Endothelial cell of umbilical vein (primary cell): ENCODE data around the gene KIRREL1. TPM values are rescaled to one million over a fixed set of nuclear protein-coding genes. Genes with fewer than 3 reads are reported as not detected.

ENCODE experiments used
- BruUV-seq: library from RNA; stranded (reverse); fragments of 400-500 nt; replicated peaks from 2 replicates; lab custom pipeline; 2021; lab: Mats Ljungman, UMichigan
- CTCF ChIA-PET: fragments of 300-600, 350-600 bp; sonication (Branson Sonifier 250); formaldehyde crosslinking; loops from one replicate; lab custom pipeline; 2021; ENCODE audit warnings: antibody characterized with exemption, inconsistent platforms; lab: Charles Lee
- POLR2A ChIA-PET: fragments of 300-600, 350-600 bp; sonication (Branson Sonifier 250); formaldehyde crosslinking; loops from one replicate; lab custom pipeline; 2021; ENCODE audit warnings: antibody characterized with exemption, inconsistent platforms; lab: Charles Lee
- DNase-seq: peaks from one replicate; pipeline ENCODE4 v3.0.0-alpha.2; 2011; ENCODE audit warnings: low read depth, low spot score
- FAIRE-seq: peaks from 2 replicates; lab custom pipeline; 2011; peaks lifted over from hg19 to GRCh38; lab: Jason Lieb, UNC
- H2AFZ ChIP-seq: 2 replicates; pipeline ENCODE4 v1.6.0; 2012; ENCODE audit warnings: low read depth, low read length, control low read depth, inconsistent platforms
- H3K27ac ChIP-seq: 2 replicates; pipeline ENCODE4 v1.5.1; 2011; ENCODE audit warnings: low read depth, mild to moderate bottlenecking, control low read depth, low read length, moderate library complexity; ENCODE audit not compliant: insufficient read depth
- H3K27me3 ChIP-seq, 2 experiments: 2 replicates each; pipeline versions ENCODE4 v1.6.0 to v1.6.1; 2011; ENCODE audit warnings: low read length in 2 of 2, mixed read lengths in 1 of 2; ENCODE audit not compliant: control insufficient read depth in 2 of 2, insufficient read depth in 2 of 2
- H3K36me3 ChIP-seq, 2 experiments: 2 replicates in 1 of 2; 3 replicates in 1 of 2; pipeline ENCODE4 v1.5.1; 2011; ENCODE audit warnings: low read length in 2 of 2, mild to moderate bottlenecking in 1 of 2, moderate library complexity in 1 of 2; ENCODE audit not compliant: control insufficient read depth in 2 of 2, insufficient read depth in 2 of 2; ENCODE audit errors: extremely low read depth in 1 of 2
- H3K4me1 ChIP-seq: 3 replicates; pipeline ENCODE4 v1.5.1; 2011; ENCODE audit warnings: mild to moderate bottlenecking, low read length; ENCODE audit not compliant: control insufficient read depth, insufficient read depth; ENCODE audit errors: extremely low read depth
- H3K4me2 ChIP-seq: 2 replicates; pipeline ENCODE4 v1.6.1; 2011; ENCODE audit warnings: low read length, control low read depth, mixed read lengths; ENCODE audit not compliant: insufficient read depth
- H3K4me3 ChIP-seq, 3 experiments: fragments of 200-600 bp in 1 of 3; sonication (generic), shearing (Covaris generic) in 1 of 3; replicated peaks in 1 of 3; 2 replicates each; pipeline ENCODE4 v1.5.1; 2011 to 2016; ENCODE audit warnings: control low read depth in 3 of 3, low read length in 3 of 3, mild to moderate bottlenecking in 2 of 3, inconsistent platforms in 1 of 3, low read depth in 1 of 3, moderate library complexity in 1 of 3; ENCODE audit not compliant: insufficient read depth in 1 of 3
- H3K79me2 ChIP-seq: 2 replicates; pipeline ENCODE4 v1.6.0; 2012; ENCODE audit warnings: low read length, inconsistent platforms; ENCODE audit not compliant: control insufficient read depth, insufficient read depth
- H3K9ac ChIP-seq: replicated peaks from 2 replicates; pipeline ENCODE3; 2011; ENCODE audit warnings: low read length, control low read depth; ENCODE audit not compliant: insufficient read depth; ENCODE audit errors: extremely low read depth
- H3K9me1 ChIP-seq: replicated peaks from 3 replicates; pipeline ENCODE4 v1.6.0; 2011; ENCODE audit warnings: mild to moderate bottlenecking, low read length; ENCODE audit not compliant: control insufficient read depth, insufficient read depth; ENCODE audit errors: extremely low read depth
- H3K9me3 ChIP-seq: replicated peaks from 2 replicates; pipeline ENCODE4 v1.5.1; 2012; ENCODE audit warnings: low read length, inconsistent platforms; ENCODE audit not compliant: control insufficient read depth, insufficient read depth
- H4K20me1 ChIP-seq: replicated peaks from 2 replicates; pipeline ENCODE3; 2011; ENCODE audit warnings: mild to moderate bottlenecking, low read length; ENCODE audit not compliant: control insufficient read depth, insufficient read depth; ENCODE audit errors: extremely low read depth
- EZH2 ChIP-seq: IDR thresholded peaks from 2 replicates; pipeline ENCODE4 v1.6.1; 2012; ENCODE audit warnings: borderline replicate concordance, low read depth, mild to moderate bottlenecking, moderate library complexity, low read length, inconsistent platforms; ENCODE audit not compliant: severe bottlenecking
- FOS ChIP-seq: IDR thresholded peaks from 2 replicates; pipeline ENCODE4 v1.6.1; 2011; ENCODE audit warnings: mild to moderate bottlenecking, low read length, moderate library complexity, borderline replicate concordance; ENCODE audit not compliant: insufficient read depth
- GATA2 ChIP-seq: IDR thresholded peaks from 2 replicates; pipeline ENCODE4 v1.7.0; 2011; ENCODE audit warnings: low read depth, mild to moderate bottlenecking, moderate library complexity, mixed read lengths, low read length; ENCODE audit not compliant: insufficient read length, insufficient read depth
- JUN ChIP-seq: IDR thresholded peaks from 2 replicates; pipeline ENCODE4 v1.6.1; 2011; ENCODE audit warnings: borderline replicate concordance, low read depth; ENCODE audit not compliant: insufficient read length, insufficient read depth
- MAX ChIP-seq: IDR thresholded peaks from 2 replicates; pipeline ENCODE4 v1.6.1; 2011; ENCODE audit not compliant: insufficient read depth, insufficient read length
- MYC ChIP-seq: IDR thresholded peaks from one replicate; pipeline ENCODE4 v1.6.1; 2011; ENCODE audit warnings: mild to moderate bottlenecking, low read depth, low read length
- POLR2A ChIP-seq: IDR thresholded peaks from 2 replicates; pipeline ENCODE4 v1.6.1; 2012; ENCODE audit warnings: low read depth, mild to moderate bottlenecking, control low read depth, low read length
- dilution Hi-C: fragments of 300-500 bp; cut with MboI; formaldehyde crosslinking; loops from one replicate; pipeline ENCODE4 v1.15.0; 2019; ENCODE audit warnings: low sequenced_read_pairs; ENCODE audit not compliant: extremely low pct_ligation_motif_present
- intact Hi-C: fragments of 100-400 bp; cut with micrococcal nuclease; formaldehyde crosslinking; loops from one replicate; pipeline ENCODE4 v1.10.0; 2022
- polyA plus RNA-seq, 4 experiments: library from polyadenylated mRNA; depleted of rRNA in 3 of 4; stranded (reverse) in 3 of 4; unstranded in 1 of 4; fragments of >200 nt; gene quantifications; 2 replicates each; pipeline versions ENCODE4 v1.2.1 to v1.2.3, GENCODE V29; 2011 to 2012; ENCODE audit warnings: missing spikeins in 1 of 4
- total RNA-seq: library from RNA; stranded (reverse); gene quantifications from 2 replicates; pipeline ENCODE4 v1.2.3, GENCODE V29; 2021
- TF ChIP-seq, protein P1 (sequence below), 2 donors: IDR thresholded peaks; 1 replicate in 1 of 2; 2 replicates in 1 of 2; pipeline ENCODE4 v1.5.1; 2011; ENCODE audit warnings: low read length in 2 of 2, mild to moderate bottlenecking in 2 of 2, moderate library complexity in 2 of 2, control low read depth in 1 of 2, inconsistent platforms in 1 of 2, low read depth in 1 of 2; ENCODE audit not compliant: insufficient read depth in 1 of 2; ENCODE audit errors: extremely low read depth in 1 of 2

The KIRREL1 gene
- total and polyA plus RNA-seq, 2 donors (not counting 3 experiments of a cell fraction or from before 2014, with no cell fraction given) = 35.6 to 57.6 TPM

DNA sequence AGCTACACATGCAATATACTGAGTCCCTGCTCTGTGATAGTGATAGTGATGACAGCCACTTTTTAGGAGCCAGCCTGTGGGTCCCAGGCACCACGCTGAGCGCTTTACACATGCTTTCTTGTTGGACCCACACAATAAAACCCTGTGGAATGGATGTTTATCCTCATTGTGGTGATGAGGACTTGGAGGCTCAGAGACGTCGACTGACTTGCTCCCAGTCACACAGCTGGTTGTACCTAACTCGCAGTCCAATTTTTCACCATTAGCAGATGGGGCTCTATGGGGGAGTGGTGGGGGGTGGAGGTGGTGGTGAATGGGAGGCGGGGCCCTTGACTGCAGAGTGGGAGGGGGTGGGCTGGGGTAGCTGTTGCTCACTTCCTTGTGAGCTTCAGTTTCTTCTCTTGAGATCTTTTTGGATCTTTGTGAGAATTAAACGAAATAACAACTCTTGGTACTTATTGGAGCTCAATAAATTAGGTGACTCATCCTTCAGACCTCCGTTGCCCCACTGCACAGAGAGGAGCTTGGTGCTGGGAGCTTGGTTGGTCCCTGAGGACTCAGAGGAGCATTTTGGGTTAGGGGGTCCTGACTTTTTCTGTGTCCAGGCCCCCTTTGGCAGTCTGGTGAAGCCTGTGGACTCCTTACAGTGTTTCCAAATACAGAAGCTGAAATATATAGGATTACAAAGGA is 125.4 kb downstream of the KIRREL1 start:
- no peak overlapping the region for H3K27ac ChIP-seq
- no peak for DNase-seq
- no peaks in the 10 kb centered on the region for H3K79me2 ChIP-seq
- ChIA-PET POLR2A (no interaction called here), CTCF (interaction anchor here (0.7 to 15.2 kb wide), 11 partner anchors 13 to 540 kb away, joined by 3 to 460 read pairs (median 44); partner anchors contain the start of gene KIRREL1)
- H3K4me2 ChIP-seq = no peak overlapping the region
- H3K4me3 ChIP-seq = no peak overlapping the region
- H3K9me1 ChIP-seq = no peaks in the 10 kb centered on the region
- dilution Hi-C loops = no loop called here
- no TSS peak for BruUV-seq
- H3K4me1 ChIP-seq = no peaks in the 10 kb centered on the region
- H3K36me3 ChIP-seq = no peaks in the 10 kb centered on the region
- no peaks in the 10 kb centered on the region for H4K20me1 ChIP-seq
- FAIRE-seq = no peak
- H3K9me3 ChIP-seq = no peaks in the 10 kb centered on the region
- H3K27me3 ChIP-seq = peaks cover 34% of the 10 kb centered on the region in 2 experiments
- intact Hi-C loops = loop anchor here (1.0 kb wide), 2 partner anchors 127 to 150 kb away; no protein-coding TSS in a partner anchor
- TF ChIP-seq, protein P1, sequence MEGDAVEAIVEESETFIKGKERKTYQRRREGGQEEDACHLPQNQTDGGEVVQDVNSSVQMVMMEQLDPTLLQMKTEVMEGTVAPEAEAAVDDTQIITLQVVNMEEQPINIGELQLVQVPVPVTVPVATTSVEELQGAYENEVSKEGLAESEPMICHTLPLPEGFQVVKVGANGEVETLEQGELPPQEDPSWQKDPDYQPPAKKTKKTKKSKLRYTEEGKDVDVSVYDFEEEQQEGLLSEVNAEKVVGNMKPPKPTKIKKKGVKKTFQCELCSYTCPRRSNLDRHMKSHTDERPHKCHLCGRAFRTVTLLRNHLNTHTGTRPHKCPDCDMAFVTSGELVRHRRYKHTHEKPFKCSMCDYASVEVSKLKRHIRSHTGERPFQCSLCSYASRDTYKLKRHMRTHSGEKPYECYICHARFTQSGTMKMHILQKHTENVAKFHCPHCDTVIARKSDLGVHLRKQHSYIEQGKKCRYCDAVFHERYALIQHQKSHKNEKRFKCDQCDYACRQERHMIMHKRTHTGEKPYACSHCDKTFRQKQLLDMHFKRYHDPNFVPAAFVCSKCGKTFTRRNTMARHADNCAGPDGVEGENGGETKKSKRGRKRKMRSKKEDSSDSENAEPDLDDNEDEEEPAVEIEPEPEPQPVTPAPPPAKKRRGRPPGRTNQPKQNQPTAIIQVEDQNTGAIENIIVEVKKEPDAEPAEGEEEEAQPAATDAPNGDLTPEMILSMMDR (IDR thresholded peaks at IDR 0.05; ENCODE audit: extremely low read depth in 1 of 2, insufficient read depth in 1 of 2, low read depth in 1 of 2, low read length in 2 of 2) = no peak
- TF ChIP-seq MAX = no peak
- H2AFZ ChIP-seq = no peak overlapping the region
- no peak overlapping the region for H3K9ac ChIP-seq

DNA sequence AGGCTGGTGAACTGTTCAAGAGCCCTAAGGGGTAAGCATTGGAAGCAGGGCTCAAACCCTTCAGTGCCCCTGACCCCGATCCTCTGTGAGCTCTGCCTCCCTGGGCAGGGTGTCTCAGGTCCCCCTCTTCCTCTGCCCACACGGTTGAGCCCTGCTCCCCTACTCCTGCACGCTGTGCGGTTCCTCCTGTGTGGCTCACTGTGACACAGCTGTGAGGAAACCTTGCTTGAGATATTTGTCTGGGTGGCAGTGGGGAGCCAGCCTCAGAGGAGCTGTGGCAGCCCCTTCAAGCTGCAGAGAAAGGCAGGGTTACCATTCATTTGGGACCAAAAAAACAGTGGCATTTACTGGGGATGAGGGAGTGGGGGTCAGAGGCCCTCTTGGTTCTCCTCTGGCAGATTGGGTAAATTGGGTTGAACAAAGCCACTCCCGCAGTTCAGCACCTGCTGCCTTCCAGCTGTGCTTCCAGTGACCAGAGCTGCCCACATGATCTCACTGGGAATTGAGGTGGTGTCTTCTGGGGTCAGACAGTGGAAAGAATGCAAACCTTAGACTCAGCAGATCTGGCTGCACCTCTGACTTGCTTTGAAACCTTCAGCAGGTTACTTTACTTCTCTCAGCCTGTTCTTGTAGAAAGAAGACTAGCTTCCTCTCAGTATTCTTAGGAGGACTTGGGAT is 126.7 kb downstream of the KIRREL1 start:
- dilution Hi-C loops (no loop called here), intact Hi-C loops (no loop called here)
- FAIRE-seq = no peak
- Histone ChIP-seq H3K9me3 (no peaks in the 10 kb centered on the region), H3K27ac (no peak overlapping the region), H3K4me2 (no peak overlapping the region), H4K20me1 (no peaks in the 10 kb centered on the region), H3K4me3 (no peak overlapping the region), H3K9ac (no peak overlapping the region), H3K36me3 (no peaks in the 10 kb centered on the region), H2AFZ (no peak overlapping the region), H3K27me3 (peaks cover 34% of the 10 kb centered on the region in 2 experiments), H3K9me1 (no peaks in the 10 kb centered on the region), H3K79me2 (no peaks in the 10 kb centered on the region), H3K4me1 (no peaks in the 10 kb centered on the region)
- no peak for TF ChIP-seq FOS
- no peak for TF ChIP-seq EZH2
- TF ChIP-seq JUN = no peak
- TF ChIP-seq GATA2 = no peak
- no peak for TF ChIP-seq MAX
- TF ChIP-seq, protein P1 (IDR thresholded peaks at IDR 0.05; ENCODE audit: extremely low read depth in 1 of 2, insufficient read depth in 1 of 2, low read depth in 1 of 2, low read length in 2 of 2) = no peak
- TF ChIP-seq POLR2A = no peak
- no peak for TF ChIP-seq MYC
- DNase-seq = no peak
- BruUV-seq = no TSS peak
- POLR2A ChIA-PET = no interaction called here
- CTCF ChIA-PET = interaction anchor here (0.7 to 15.2 kb wide), 10 partner anchors 16 to 541 kb away, joined by 3 to 460 read pairs (median 58); partner anchors contain the start of gene KIRREL1
